ENCODE data around the gene UCKL1.

GRCh38 chr20:63951398-63952209 is 4.6 kb downstream of the UCKL1 start:
- peak; percentile 15 for TF ChIP-seq POLR2A (IDR thresholded peaks at IDR 0.05)
- TF ChIP-seq, protein P1, sequence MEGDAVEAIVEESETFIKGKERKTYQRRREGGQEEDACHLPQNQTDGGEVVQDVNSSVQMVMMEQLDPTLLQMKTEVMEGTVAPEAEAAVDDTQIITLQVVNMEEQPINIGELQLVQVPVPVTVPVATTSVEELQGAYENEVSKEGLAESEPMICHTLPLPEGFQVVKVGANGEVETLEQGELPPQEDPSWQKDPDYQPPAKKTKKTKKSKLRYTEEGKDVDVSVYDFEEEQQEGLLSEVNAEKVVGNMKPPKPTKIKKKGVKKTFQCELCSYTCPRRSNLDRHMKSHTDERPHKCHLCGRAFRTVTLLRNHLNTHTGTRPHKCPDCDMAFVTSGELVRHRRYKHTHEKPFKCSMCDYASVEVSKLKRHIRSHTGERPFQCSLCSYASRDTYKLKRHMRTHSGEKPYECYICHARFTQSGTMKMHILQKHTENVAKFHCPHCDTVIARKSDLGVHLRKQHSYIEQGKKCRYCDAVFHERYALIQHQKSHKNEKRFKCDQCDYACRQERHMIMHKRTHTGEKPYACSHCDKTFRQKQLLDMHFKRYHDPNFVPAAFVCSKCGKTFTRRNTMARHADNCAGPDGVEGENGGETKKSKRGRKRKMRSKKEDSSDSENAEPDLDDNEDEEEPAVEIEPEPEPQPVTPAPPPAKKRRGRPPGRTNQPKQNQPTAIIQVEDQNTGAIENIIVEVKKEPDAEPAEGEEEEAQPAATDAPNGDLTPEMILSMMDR (IDR thresholded peaks at IDR 0.05), result no peak

All from prostate gland (tissue), 2 donors.